SK-N-SH treated with all-trans-retinoic acid at 6 μM for 48 hours (cell line): ENCODE results near the gene SLC7A7.

Source experiments
- CSDC2 ChIP-seq: fragments of 250-450 bp; sonication (Bioruptor Pico); IDR thresholded peaks from 2 replicates; pipeline ENCODE4 v1.5.0; 2020; ENCODE audit warnings: mild to moderate bottlenecking, moderate library complexity
- ESRRG ChIP-seq: fragments of 250-450 bp; sonication (Bioruptor Pico); IDR thresholded peaks from 2 replicates; pipeline ENCODE4 v1.6.1; 2021; ENCODE audit warnings: mild to moderate bottlenecking
- PATZ1 ChIP-seq: fragments of 250-450 bp; sonication (Bioruptor Pico); IDR thresholded peaks from 2 replicates; pipeline ENCODE4 v1.8.0; 2020; ENCODE audit warnings: mild to moderate bottlenecking, moderate library complexity, borderline replicate concordance
- ZNF565 ChIP-seq: fragments of 450-650 bp; formaldehyde crosslinking; conservative IDR thresholded peaks from 2 replicates; pipeline ENCODE4 v1.5.0; 2020; ENCODE audit warnings: low read depth, mild to moderate bottlenecking, moderate library complexity

GRCh38 chr14:22723815-22724214 is 91.4 kb downstream of the SLC7A7 start:
- TF ChIP-seq ESRRG (CRISPR knock-in tag): no peak
- TF ChIP-seq CSDC2 (CRISPR knock-in tag): no peak
- TF ChIP-seq ZNF565 (CRISPR knock-in tag): no peak
- TF ChIP-seq PATZ1 (CRISPR knock-in tag): no peak
